A549 treated with GW870086 at 1 μM for 4 hours (cell line): ENCODE measurements around the gene OR6C74. TPM values are rescaled to one million over a fixed set of nuclear protein-coding genes. Genes with fewer than 3 reads are reported as not detected.

ENCODE experiments used
- total RNA-seq: library from RNA; stranded (reverse); fragments of 200-300 nt; extraction: Qiagen RNA extraction; gene quantifications from 5 replicates; pipeline ENCODE4 v1.2.3, GENCODE V29; 2022; ENCODE audit warnings: low read depth

OR6C74 gene
- not detected in 5 replicates for total RNA-seq

DNA sequence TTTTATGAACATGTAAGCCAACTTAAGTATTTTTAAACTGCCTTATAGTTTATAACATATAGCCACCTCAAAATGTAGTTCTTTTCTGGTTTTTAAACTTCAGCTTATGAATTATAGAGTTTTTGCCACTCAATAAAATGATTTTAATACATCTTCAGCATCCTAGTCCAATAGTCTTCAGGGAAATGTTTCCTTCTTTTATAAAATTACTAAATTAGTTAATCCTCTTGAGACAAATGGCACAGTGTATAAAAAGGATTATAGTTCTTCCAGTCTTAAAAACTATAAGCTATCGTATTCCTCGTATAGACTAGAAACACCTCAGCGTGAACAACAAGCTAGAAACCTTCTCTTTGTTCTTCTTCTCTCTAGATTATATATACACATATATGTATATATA lies at the start of gene OR6C74:
TSS of gene OR6C74 (plus strand) at position 301 of the 400 bp plus-strand sequence. CDS start 2,679 bp downstream, outside the sequence.

DNA sequence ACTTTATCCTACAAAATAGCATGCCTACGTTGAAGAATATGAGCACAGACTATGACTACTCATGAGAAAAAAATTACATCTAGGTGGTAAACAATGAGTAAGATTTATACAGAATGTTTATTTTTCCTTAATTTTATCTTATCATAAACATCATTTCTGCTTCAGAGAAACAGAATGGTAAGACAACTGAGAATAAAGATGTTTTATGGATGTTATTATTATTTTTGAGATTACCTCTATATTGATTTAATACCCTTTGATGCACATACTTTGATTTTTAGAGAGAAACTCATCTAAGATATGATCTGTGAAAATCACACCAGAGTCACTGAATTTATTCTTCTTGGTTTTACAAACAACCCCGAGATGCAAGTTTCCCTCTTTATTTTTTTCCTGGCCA lies 23.7 kb upstream of the OR6C74 start, which contains the start of gene OR10A7:
TSS of gene OR10A7 (plus strand) at position 301 of the 400 bp plus-strand sequence. CDS start at position 301, 0 bp downstream.

Other genes starting within 250 kb of the OR6C74 start
- gene NEUROD4, start 224.6 kb upstream of the OR6C74 start, total RNA-seq: not detected in 5 replicates
- gene OR9K2, start 118.2 kb upstream of the OR6C74 start, total RNA-seq: not detected in 5 replicates
- not detected in 5 replicates for gene OR10A7, start 23.6 kb upstream of the OR6C74 start, total RNA-seq
- not detected in 5 replicates for gene OR6C6, start 52.0 kb downstream of the OR6C74 start, total RNA-seq
- not detected in 5 replicates for gene OR6C1, start 69.7 kb downstream of the OR6C74 start, total RNA-seq
- gene OR6C3, start 86.1 kb downstream of the OR6C74 start, total RNA-seq: not detected in 5 replicates
- gene OR6C75, start 118.4 kb downstream of the OR6C74 start, total RNA-seq: not detected in 5 replicates
- gene OR6C65, start 155.9 kb downstream of the OR6C74 start, total RNA-seq: not detected in 5 replicates
- gene OR6C76, start 181.6 kb downstream of the OR6C74 start, total RNA-seq: not detected in 5 replicates
- not detected in 5 replicates for gene OR6C2, start 199.5 kb downstream of the OR6C74 start, total RNA-seq
- gene OR6C70, start 225.5 kb downstream of the OR6C74 start, total RNA-seq: not detected in 5 replicates
- gene OR6C68, start 247.8 kb downstream of the OR6C74 start, total RNA-seq: not detected in 5 replicates